Femur (tissue), 1 donor: ENCODE results near the gene EEFSEC.

Experiments used
- DNase-seq: peaks from one replicate; pipeline ENCODE4 v3.0.0-alpha.2; 2017

EEFSEC gene

GRCh38 chr3:128356822-128357221 lies 203.5 kb downstream of the EEFSEC start:
- no peak for DNase-seq

DNA sequence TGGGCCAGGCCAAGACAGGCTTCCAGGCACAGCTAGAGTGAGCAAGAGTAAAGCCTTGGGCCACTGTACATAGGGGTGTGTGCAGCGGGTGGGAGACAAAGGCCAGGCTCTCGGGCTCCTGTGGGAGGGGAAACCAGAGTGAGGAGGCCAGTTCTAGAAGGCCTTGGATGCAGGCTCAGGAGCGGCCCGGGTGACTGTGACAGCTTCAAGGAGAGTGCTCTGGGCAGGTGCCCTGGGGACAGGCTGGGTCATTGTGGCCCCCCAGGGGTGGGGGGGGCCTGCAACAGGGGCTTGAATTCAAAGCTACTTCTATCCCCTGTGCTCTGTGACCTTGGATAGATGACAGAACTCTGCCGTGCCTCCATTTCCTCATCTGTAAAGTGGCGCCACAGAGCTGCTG lies 204.3 kb downstream of the EEFSEC start:
- DNase-seq, result no peak

DNA sequence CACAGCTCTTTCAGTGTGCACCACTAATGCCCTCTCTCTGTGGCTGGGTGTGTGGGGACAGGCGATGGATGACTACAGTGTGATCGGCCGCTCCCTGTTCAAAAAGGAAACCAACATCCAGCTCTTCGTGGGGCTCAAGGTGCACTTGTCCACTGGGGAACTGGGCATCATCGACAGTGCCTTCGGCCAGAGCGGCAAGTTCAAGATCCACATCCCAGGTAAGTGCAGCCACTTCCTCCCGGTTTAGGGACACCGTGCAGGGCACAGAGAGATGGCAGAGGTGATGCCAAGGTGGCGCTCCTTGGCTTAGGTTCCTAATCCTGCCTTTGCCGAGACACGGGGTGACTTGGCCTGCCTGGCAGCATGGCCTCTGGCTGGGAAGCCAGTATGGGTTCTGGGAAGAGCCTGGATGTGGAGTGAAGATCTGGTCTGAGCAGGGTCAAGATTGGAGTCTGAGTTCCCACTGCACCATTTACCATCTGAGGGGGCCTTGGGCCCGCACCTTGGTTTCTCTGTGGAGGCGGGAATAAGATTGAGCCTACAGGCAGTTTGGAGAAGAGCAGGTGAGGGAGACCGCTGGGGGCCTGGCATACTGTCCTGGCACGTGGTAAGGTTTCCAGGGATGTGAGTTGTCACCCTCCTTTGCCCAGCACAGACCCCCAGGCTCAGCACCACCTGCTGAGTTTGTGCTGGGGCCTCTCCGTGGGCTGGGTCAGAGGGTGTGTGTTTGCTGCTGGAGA lies 205.0 kb downstream of the EEFSEC start:
- no peak for DNase-seq

GRCh38 chr3:128359060-128359664 lies 205.9 kb downstream of the EEFSEC start:
- DNase-seq, result no peak

DNA sequence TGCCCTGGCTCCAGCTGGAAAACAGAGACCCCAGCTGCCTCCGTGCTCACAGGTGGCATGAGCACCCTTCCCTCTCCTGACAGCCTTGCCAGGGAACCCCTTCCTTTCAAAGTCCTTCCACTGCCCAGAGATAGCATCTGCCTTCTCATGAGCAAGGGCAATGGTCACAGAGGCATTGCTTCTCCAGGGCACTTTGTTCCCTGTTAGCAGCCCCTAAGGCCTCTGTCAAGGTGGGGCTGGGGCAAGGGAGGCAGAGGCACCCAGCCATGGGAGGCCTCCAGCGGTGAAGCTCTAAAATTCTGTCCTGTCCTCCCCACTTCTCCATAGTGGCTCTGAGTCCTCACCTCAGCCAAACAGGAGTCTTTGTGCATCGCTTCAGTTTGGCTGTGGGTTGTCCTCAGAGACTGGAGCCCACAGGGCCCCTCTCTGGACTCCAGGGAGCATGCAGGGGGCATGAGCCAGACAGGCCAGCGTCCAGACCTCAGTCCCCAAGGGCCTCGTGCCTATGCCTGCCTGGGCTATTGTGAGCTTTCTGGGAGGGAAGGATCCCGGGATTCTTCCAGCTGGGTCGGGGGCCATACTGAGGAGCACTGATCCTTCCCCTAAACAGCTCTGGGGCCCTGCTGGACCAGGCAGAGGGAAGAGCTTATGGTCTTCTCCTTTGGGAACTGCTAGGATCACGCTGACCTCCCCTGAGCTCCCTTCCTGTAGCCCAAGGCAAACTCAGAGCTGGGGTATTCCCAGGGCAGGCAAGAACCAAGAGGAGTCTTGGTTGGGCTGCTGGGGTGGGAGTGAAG lies 206.8 kb downstream of the EEFSEC start:
- DNase-seq, result no peak

- no peak for DNase-seq
Measured at GRCh38 chr3:128360705-128361271, 207.5 kb downstream of the EEFSEC start.

DNA sequence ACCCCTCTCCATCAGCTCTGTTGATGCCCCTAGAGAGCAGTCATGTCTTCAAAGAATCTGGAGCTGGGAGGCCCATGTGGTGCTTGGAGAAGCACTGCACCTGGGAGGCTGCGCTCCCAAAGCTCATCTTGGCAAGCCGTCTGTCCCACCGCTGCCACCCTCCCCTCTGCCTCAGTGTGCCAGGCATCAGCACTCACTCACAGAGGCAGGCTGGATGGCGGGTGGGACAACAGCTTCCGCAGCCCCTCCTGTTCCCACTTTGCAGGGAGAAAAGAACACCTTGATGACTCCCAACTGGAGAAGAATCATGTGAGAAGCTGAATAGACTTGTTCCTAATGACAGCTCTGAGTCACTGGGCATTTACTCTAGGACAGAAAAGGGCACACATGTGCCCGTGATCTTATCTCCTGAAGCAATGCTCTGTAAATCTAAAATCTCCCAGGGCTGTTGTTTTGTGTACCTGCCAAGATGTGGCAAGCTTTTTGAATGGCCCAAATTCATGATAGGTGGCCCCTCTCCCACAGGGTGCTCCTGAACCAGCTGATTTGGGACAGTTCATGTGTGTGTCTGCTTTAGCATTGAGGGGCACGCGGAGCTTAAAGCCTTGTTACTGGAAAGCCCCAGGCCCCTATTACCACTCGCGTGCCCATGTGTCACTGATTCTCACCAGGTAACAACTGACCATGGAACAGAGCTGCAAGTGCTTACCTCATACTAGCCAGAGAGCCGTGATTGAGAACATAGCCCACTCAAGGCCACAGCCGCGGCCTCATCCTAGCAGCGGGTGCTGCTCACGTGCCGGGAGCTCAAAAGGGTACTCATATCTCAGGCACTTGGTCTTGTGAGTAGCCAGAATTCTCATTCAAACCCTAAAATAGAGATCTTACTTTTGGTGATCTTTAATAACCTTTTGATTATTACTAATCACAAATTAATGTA lies 209.0 kb downstream of the EEFSEC start:
- no peak for DNase-seq

- DNase-seq, result no peak
Measured at GRCh38 chr3:128364291-128364690, 211.0 kb downstream of the EEFSEC start.

DNA sequence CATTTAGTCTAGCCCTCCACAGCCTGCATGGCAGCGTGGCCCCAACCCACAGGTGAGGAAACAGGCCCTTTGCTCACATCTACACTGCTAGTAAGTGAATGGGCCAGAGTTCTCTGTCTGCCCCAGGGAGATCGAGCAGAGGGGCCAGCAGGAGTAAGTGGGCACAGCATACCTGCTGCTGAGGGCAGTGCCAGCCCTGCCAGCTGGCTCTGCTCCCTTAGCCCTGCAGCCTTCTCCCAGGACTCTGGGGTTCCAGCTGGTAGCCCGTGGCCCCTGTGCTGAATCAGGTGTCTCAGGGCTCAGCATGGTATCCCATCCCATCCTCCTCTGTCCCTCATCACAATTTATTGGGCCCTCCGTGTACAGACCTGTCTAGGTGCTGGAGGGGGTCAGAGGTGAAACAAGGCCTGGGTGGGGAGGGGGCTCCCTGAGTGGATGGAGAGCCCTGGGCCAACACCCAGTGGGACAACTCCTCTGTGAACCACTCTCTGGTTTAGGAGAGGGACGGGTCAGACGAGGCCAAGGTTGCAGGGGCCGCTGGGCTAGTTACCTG lies 211.6 kb downstream of the EEFSEC start:
- DNase-seq, result no peak

DNA sequence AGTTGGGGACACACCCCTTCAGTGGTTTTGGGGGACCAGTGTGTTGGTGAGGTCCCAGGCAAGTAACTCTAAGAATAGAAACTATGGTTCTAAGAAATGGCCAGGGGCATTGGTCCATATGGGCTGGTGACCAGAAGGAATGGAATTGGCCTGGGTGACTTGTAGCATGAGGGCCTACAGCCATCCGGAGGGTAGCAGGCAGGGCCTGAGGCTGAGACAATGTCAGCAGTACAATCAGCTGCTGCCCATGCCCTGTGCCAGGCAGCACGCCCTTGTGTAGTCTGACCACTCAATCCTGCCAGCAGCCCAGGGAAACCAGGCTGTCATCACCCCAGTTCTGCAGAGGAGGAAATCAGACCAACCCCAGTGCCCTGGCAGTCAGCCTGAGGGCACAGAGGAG lies 212.9 kb downstream of the EEFSEC start:
- no peak for DNase-seq

- no peak for DNase-seq
Measured at GRCh38 chr3:128366652-128367051, 213.4 kb downstream of the EEFSEC start.

- DNase-seq, result no peak
Measured at GRCh38 chr3:128367221-128367620, 213.9 kb downstream of the EEFSEC start.

DNA sequence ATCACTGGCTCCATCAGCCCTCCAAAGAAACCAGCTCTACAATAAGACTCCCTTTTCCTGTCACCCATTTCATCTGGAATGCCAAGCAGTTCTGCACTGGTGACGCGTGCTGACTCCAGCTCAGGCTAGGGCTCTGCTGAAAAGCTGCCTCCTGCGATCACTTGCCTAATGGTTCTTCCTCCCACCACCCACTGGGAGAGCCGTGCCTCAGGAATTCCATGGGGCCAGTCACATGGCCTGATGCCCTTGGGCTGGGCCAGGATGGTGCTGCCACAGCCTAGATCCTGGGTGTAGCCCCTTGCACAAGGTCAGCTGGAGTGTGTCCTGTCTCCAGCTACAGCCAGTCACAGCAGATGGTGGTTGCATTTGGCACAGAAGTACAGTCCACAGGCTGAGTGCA lies 214.5 kb downstream of the EEFSEC start:
- DNase-seq, result no peak

GRCh38 chr3:128368626-128369025 lies 215.3 kb downstream of the EEFSEC start:
- DNase-seq, result no peak

DNA sequence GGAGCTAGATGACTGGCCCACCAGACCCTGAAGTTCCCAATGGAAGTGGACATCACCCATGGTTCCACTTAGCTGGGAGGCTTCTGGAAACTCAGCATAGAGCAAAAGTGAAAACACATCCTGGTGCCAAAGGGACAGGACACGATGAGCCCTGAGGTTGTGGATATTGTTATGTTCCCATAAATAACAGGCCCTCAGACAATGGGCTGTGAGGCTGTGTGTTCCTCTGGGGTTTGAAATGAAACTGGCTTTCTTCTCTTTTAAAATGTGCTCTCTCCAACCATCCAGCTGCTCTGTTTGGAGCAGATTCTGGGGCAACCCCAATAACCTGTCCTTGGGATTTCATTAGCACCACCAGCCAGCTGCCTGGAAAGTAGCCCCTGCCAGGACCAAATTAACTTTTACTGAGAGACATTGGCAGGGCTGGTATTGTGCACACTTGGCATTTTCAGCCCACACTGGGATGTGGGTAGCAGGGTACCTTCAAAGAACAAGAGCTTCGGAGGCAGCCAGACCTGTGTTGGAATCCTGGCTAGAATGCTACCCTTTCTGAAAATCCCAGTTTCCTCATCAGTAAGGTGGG lies 215.9 kb downstream of the EEFSEC start:
- no peak for DNase-seq

- DNase-seq, result peak; percentile 51
Measured at GRCh38 chr3:128369881-128370642, 216.8 kb downstream of the EEFSEC start.

DNA sequence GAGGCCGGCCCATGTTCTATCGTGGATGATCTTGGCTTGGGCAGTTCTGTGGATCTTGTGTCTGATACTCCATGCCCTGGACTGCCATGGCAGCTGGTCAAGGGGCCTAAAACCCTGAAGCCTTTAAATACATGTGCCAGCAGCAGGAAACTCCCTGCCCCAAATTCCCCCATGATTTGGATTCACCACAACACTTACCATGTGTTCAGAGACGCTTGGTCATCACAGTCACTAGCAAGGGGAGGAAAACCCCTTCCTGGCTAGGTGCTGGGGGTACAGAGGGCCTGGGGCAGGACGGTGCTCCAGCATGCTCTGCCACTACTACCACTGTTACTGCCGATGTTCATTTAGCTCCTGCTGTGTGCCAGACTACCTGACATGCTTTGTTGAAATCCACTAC lies 219.0 kb downstream of the EEFSEC start:
- DNase-seq, result no peak

DNA sequence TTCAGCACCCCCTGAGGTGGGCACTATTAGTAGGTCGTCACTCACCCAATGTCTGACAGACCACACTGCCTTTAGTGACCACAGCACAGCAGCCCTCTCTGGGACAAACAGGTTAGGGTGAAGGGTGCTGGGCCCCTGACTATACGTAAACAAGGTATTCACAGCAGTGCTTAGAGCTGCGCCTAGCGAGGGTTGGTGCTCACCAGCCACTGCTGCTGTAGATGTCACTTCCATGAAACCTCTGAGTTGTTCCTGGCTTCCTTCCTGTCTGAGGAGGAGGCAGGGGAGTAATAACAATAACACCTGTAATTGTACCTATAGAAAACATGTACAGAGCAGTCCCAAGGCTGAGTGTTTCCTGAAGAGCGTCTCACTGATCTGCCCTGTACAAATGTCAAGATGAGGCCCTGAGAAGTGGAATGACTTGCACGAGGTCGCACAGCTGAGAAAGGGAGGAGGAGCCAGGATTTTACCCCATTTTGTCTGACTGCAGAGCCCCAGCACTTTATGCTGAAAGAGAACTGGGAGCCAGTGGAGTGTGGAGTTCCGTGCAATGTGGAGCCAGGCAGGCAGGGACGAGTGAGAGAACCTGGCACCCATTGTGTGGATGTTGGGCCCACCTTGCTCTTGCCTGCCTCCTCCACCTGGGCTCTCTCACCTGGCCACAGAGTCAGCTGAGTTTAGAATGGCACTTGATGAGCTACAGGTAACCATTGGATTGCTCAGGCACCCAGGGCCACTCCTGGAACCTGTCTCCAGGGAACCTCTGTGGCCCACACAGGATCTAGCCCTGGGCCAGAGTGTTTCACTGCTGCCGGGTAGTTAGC lies 219.6 kb downstream of the EEFSEC start:
- DNase-seq, result no peak

- DNase-seq, result no peak
Measured at GRCh38 chr3:128374746-128375445, 221.6 kb downstream of the EEFSEC start.
